HG03342 (cell line): Measurements from ENCODE around the gene CKLF.
"Not testable (repeated sequence)": the region's sequence is repeated elsewhere in the genome, so short reads cannot be mapped to it uniquely, and the experiment has no call there.

Source experiments
- ATAC-seq: cut with Tn5 transposase; IDR thresholded peaks from one replicate; pipeline ENCODE4 v1.9.1; 2021; ENCODE audit warnings: mild to moderate bottlenecking, moderate library complexity; ENCODE audit not compliant: unreplicated experiment

The CKLF gene

DNA sequence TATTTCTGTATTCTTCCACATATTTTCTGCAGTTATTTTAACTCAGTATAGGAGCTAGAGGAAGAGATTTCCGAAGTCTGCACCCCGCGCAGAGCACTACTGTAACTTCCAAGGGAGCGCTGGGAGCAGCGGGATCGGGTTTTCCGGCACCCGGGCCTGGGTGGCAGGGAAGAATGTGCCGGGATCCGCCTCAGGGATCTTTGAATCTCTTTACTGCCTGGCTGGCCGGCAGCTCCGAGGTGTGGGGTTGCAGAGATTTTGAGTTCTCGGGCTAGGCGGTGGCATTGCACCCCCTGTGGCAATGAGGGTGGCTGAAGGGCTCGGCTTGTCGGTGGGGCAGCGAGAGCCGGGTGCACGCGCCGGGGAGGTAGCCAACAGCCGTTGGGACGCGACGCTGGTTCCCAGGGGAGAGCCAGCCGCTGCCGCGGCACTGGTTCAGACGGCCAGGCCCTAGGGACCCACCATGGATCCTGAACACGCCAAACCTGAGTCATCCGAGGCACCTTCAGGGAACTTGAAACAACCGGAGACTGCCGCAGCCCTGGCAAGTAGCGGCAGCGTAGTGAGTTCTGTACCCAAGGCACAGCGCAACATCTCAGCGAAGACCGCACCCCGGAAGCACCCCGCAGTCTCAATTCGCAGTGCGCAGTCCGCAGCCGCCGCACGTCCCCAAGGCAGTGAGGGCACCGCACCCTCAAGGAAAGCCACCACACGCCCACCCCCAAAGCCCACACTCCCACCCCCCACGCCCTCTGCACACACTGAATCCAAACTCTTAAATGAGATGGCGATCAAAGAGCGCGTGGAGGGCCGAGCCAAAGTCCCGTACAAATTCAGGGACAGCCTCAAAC lies 13.9 kb downstream of the CKLF start, which contains the start of gene CMTM1:
TSS of gene CMTM1 (plus strand) at position 389 of the 851 bp plus-strand sequence. CDS start at position 464, 75 bp downstream.
- no peak for ATAC-seq

- not testable (repeated sequence) for ATAC-seq
Observed at GRCh38 chr16:66567270-66567669, 14.9 kb downstream of the CKLF start.

DNA sequence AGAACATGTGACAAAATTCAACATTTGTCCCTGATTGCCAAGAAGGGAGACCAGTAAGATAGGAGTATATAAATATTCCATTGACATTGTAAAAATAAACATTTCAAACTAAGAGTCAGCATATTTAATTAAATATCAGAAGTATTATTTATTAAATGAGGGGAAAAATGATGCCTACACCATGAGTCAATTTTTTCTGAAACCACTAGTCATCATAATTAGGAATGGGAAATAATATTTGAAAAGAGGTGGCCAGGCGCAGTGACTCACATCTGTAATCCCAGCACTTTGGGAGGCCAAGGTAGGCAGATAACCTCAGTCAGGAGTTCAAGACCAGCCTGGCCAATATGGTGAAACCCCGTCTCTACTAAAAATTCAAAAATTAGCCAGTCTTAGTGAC lies 16.0 kb downstream of the CKLF start:
- no peak for ATAC-seq

DNA sequence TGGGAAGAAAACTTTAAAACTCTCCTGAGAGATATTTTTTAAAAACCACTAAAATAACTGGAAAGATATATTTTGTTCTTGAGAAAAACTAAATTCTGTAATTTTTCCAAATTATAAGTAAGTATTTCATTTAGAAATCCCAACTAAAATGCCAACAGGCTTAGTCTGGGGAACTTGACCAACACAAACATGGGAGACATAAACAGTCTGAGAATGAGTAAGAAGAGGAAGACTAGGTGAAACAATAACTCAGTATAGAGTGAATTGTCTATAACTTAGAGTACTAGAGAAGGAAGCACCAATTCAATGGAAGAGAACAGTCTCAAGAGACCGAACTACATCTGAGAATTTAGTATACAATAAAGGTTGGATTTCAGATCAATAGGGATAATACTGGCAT lies 16.8 kb downstream of the CKLF start:
- no peak for ATAC-seq

DNA sequence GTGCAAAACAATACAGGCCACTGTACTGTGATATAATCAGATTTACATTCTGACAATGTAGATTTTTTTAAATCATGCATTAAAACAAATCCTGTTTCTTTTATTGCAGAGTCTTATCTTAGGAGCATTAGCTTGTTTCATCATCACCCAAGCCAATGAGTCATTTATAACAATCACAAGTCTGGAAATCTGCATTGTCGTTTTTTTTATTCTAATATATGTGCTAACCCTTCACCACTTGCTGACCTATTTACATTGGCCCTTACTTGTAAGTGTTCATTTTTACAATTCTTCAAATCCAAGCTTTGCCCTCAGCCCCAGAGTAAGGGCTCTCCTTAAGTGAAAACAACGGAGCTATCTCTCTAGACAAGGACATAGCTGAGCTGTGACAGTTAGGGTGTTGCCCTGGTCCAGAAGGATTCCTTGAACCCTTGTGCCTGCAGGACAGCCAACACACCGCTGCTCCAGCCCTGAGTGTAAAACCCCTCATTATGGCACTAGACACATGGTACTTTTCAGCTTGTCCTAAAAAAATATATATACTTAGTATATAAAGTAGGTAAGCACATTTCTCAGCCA lies 17.5 kb downstream of the CKLF start:
- ATAC-seq, result no peak

DNA sequence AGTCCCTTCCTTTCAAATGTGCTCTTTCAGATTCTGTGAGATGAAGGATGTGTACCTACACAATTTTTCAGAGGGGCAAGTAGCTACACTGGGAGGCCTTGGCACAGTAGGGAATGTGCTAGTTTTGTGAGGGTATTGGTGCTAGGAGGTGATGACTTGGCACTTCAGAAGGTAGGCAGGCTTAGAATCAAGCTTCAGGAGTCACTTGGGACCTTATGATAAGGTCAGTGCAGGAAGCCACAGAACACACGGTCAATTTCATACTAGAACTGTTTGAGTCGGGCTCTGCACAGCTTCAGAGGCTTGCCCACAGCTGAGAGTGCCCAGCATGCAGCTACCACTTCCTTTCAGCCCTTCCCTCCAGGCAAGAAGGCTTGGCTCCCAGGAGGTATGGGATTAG lies 20.0 kb downstream of the CKLF start:
- ATAC-seq, result no peak

- no peak for ATAC-seq
Observed at GRCh38 chr16:66574081-66574480, 21.7 kb downstream of the CKLF start.

DNA sequence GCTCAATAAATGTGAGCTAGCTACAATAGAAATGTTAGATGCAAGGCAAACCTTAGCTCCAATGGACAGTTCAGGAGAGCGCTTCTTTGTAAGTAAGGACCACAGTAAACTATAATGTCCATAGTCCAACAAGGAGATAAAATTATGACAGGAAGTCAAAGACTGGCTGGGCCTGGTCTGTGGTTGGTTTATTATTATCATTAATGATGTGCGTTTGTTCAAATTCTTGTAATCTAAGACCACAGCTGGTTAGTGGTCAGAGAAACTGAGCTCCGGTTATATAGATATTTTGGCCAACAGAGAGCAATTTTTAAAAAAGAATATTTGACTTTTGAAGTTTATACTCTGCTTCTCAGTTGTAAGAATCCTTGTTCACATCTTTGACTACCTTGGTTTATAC lies 22.2 kb downstream of the CKLF start:
- ATAC-seq, result no peak

- no peak for ATAC-seq
Observed at GRCh38 chr16:66575060-66575459, 22.7 kb downstream of the CKLF start.

GRCh38 chr16:66576296-66576695 lies 23.9 kb downstream of the CKLF start:
- no peak for ATAC-seq

DNA sequence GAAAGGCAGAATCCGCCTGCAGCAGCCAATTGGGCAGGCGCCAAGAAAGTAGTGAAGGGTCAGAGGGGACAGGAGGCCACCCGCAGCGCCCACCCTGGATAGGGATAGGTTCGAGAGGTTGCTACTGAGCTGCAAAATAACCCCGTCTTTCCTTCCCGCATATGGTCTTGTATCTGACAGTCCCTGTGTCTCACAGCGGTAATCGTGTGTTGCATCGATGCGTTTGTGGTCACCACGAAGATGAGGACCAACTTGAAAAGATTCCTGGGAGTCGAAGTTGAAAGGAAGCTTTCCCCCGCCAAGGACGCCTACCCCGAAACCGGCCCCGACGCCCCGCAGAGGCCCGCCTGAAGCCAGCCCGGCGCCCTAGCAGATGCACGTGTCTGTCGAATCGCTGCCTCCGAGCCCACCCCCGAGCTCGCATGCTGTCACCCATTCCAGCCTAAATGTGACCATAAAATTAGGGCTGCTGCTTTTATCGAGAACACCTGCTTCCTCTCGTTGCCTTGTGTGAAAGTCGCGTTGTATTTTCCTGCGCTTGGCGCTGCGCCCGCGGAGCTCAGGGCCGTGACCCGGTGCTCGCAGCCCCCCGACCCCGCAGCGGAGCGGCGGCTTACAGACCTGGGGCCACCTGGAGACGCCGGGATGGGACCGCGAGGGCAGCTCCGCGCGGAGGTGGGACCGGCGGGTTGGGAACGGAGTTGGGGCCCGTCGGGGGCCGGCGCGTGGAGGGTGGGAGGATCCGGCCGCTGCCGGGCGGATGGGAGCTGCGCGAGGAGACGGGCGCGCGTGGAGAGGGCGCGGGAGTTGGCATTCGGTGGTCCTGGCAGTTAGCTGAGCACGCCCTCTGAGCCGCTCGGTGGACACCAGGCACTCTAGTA lies 26.5 kb downstream of the CKLF start, which contains the start of gene CMTM2:
TSS of gene CMTM2 (plus strand) at position 813 of the 881 bp plus-strand sequence. CDS start 145 bp downstream, outside the sequence.
- no peak for ATAC-seq

- ATAC-seq, result no peak
Observed at GRCh38 chr16:66580605-66581209, 28.3 kb downstream of the CKLF start.

DNA sequence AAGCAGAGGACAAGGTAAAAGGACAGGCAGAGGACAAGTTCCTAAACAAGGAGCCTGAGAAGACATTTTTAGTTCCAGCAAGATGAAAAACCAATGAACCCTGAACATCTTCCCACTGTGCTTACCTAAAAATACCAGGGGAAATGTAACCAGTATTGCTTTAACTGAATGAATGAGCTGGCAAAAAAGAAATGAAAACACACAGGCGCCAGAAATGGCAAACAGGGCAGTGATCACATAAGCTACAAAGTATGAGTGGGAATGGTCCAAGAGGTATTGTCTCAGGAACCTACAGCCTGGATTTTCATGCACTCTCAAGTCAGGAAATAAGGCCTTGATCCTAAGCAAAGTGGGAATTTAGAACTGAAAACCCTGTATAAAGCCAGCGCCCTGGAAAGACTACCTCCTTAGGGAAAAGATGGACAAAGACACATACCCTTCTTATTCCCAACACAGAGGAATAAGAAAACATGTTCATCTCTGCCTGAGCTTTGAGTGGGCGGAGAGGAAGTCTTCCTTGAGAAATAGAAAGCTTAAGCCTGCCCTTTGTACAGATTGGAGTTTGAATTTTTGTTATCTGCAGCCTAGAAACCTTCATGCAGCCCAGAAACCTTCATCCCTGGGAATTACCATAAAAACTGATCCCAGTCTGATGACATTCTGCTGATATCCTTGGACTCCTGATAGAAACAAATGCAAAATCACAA lies 29.0 kb downstream of the CKLF start:
- ATAC-seq, result no peak

GRCh38 chr16:66585481-66586239 lies 33.3 kb downstream of the CKLF start:
- ATAC-seq, result no peak

DNA sequence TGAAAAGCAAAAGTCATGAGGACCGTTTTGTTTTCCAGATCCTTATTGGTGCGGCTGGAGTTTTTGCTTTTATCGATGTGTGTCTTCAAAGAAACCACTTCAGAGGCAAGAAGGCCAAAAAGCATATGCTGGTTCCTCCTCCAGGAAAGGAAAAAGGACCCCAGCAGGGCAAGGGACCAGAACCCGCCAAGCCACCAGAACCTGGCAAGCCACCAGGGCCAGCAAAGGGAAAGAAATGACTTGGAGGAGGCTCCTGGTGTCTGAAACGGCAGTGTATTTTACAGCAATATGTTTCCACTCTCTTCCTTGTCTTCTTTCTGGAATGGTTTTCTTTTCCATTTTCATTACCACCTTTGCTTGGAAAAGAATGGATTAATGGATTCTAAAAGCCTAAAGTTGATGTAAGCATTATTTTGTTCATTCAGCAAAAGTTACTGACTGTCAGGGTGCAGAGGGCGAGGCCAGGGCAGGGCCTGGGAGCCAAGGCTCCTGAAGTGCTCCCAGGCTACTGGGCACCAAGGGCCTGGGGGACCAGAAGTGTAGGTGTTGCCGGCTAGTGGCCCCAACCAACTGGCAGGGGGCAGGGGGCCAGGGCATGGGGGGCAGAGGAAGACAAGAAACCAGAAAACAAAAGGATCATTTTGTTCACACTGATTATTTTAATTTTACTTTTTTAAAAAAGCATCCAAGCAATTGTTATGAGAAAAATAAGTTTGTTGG lies 35.7 kb downstream of the CKLF start:
- ATAC-seq, result no peak

GRCh38 chr16:66588981-66589713 lies 36.8 kb downstream of the CKLF start:
- ATAC-seq, result no peak

- no peak for ATAC-seq
Observed at GRCh38 chr16:66590322-66590721, 37.9 kb downstream of the CKLF start.

GRCh38 chr16:66591018-66591417 lies 38.6 kb downstream of the CKLF start:
- no peak for ATAC-seq
